OCI-LY1 (cell line): Measurements from ENCODE around the gene TPO.

ENCODE experiments used
- H2AFZ ChIP-seq: fragments of 200-600 bp; sonication (generic), shearing (Covaris generic); 2 replicates; pipeline ENCODE4 v1.6.0; 2014; ENCODE audit warnings: antibody characterized with exemption, mild to moderate bottlenecking, low read length
- H3F3A ChIP-seq: fragments of 200-600 bp; sonication (generic), shearing (Covaris generic); 2 replicates; pipeline ENCODE4 v1.6.0; 2014; ENCODE audit warnings: mild to moderate bottlenecking, antibody characterized with exemption, low read length, moderate library complexity; ENCODE audit not compliant: insufficient read depth
- H3K27ac ChIP-seq: fragments of 200-600 bp; sonication (generic); 2 replicates; pipeline ENCODE4 v1.5.1; 2014; ENCODE audit warnings: low read length, mixed run types, mild to moderate bottlenecking, low read depth; ENCODE audit not compliant: poor library complexity, severe bottlenecking
- H3K27me3 ChIP-seq: fragments of 200-600 bp; sonication (generic); 2 replicates; pipeline ENCODE4 v1.6.0; 2014; ENCODE audit warnings: antibody characterized with exemption, mild to moderate bottlenecking, low read length, moderate library complexity; ENCODE audit not compliant: insufficient read depth
- H3K36me3 ChIP-seq: fragments of 200-600 bp; sonication (generic); 2 replicates; pipeline ENCODE4 v1.6.1; 2014; ENCODE audit warnings: mild to moderate bottlenecking, antibody characterized with exemption, low read length, moderate library complexity, mixed read lengths; ENCODE audit not compliant: insufficient read depth
- H3K4me1 ChIP-seq: fragments of 200-600 bp; sonication (generic); 2 replicates; pipeline ENCODE4 v1.5.1; 2014; ENCODE audit warnings: mild to moderate bottlenecking, low read length, moderate library complexity; ENCODE audit not compliant: insufficient read depth, severe bottlenecking
- H3K4me2 ChIP-seq: fragments of 200-600 bp; sonication (generic), shearing (Covaris generic); 2 replicates; pipeline ENCODE4 v1.6.1; 2014; ENCODE audit warnings: low read length
- H3K4me3 ChIP-seq: fragments of 200-600 bp; sonication (generic); 2 replicates; pipeline ENCODE4 v1.5.1; 2014; ENCODE audit warnings: low read length, low read depth, mild to moderate bottlenecking, mixed read lengths; ENCODE audit not compliant: poor library complexity, severe bottlenecking
- H3K79me2 ChIP-seq: fragments of 200-600 bp; shearing (Covaris generic); 2 replicates; pipeline ENCODE4 v1.6.1; 2016; ENCODE audit warnings: mixed run types, low read length, mixed read lengths; ENCODE audit not compliant: insufficient read depth
- H3K9ac ChIP-seq: fragments of 200-600 bp; sonication (generic), shearing (Covaris generic); 2 replicates; pipeline ENCODE4 v1.6.1; 2014; ENCODE audit warnings: mild to moderate bottlenecking, low read length, mixed read lengths
- H3K9me2 ChIP-seq: fragments of 200-600 bp; sonication (generic), shearing (Covaris generic); 2 replicates; pipeline ENCODE4 v1.6.1; 2014; ENCODE audit warnings: low read depth, mild to moderate bottlenecking, low read length, mixed read lengths
- H3K9me3 ChIP-seq: fragments of 200-600 bp; shearing (Covaris generic); 2 replicates; pipeline ENCODE4 v1.6.1; 2014; ENCODE audit warnings: low read length, mixed read lengths
- H4K20me1 ChIP-seq: fragments of 200-600 bp; sonication (generic), shearing (Covaris generic); 2 replicates; pipeline ENCODE4 v1.6.0; 2016; ENCODE audit warnings: mild to moderate bottlenecking, low read length; ENCODE audit not compliant: insufficient read depth
- CTCF ChIP-seq: fragments of 200-600 bp; sonication (generic), shearing (Covaris generic); IDR thresholded peaks from 2 replicates; pipeline ENCODE4 v1.5.1; 2017; ENCODE audit warnings: mild to moderate bottlenecking, antibody characterized with exemption, low read length, moderate library complexity, mixed read lengths
- EZH2 ChIP-seq: fragments of 200-600 bp; sonication (generic), shearing (Covaris generic); IDR thresholded peaks from 2 replicates; pipeline ENCODE4 v1.8.0; 2017; ENCODE audit warnings: borderline replicate concordance, mixed run types, mild to moderate bottlenecking, antibody characterized with exemption, low read length, moderate library complexity, mixed read lengths

The TPO gene

GRCh38 chr2:1557467-1557820, 144.2 kb downstream of the TPO start:
- Histone ChIP-seq H3K4me2 (no peak overlapping the region), H3K79me2 (no peaks in the 10 kb centered on the region), H3F3A (no peaks in the 10 kb centered on the region), H3K4me3 (no peak overlapping the region), H3K9me2 (no peaks in the 10 kb centered on the region), H3K27ac (no peak overlapping the region), H3K27me3 (no peaks in the 10 kb centered on the region), H3K36me3 (no peaks in the 10 kb centered on the region), H3K4me1 (no peaks in the 10 kb centered on the region), H3K9me3 (no peaks in the 10 kb centered on the region), H3K9ac (no peak overlapping the region), H4K20me1 (no peaks in the 10 kb centered on the region), H2AFZ (no peak overlapping the region)
- TF ChIP-seq EZH2 = no peak
- TF ChIP-seq CTCF = no peak

GRCh38 chr2:1559589-1560175, 146.4 kb downstream of the TPO start:
- TF ChIP-seq EZH2 = no peak
- TF ChIP-seq CTCF = no peak
- Histone ChIP-seq H3K9ac (no peak overlapping the region), H3K27me3 (no peaks in the 10 kb centered on the region), H3K4me3 (no peak overlapping the region), H3K9me2 (no peaks in the 10 kb centered on the region), H3K9me3 (no peaks in the 10 kb centered on the region), H3K79me2 (no peaks in the 10 kb centered on the region), H3K4me2 (no peak overlapping the region), H3F3A (no peaks in the 10 kb centered on the region), H3K27ac (no peak overlapping the region), H2AFZ (no peak overlapping the region), H3K36me3 (no peaks in the 10 kb centered on the region), H3K4me1 (no peaks in the 10 kb centered on the region), H4K20me1 (no peaks in the 10 kb centered on the region)

GRCh38 chr2:1561259-1561658, 148.0 kb downstream of the TPO start:
- no peaks in the 10 kb centered on the region for H3K4me1 ChIP-seq
- no peak overlapping the region for H3K9ac ChIP-seq
- no peak overlapping the region for H3K4me3 ChIP-seq
- TF ChIP-seq CTCF (no peak), EZH2 (no peak)
- no peaks in the 10 kb centered on the region for H3K9me3 ChIP-seq
- no peaks in the 10 kb centered on the region for H3K36me3 ChIP-seq
- no peaks in the 10 kb centered on the region for H3K79me2 ChIP-seq
- no peaks in the 10 kb centered on the region for H3F3A ChIP-seq
- H3K4me2 ChIP-seq = no peak overlapping the region
- H3K27ac ChIP-seq = no peak overlapping the region
- H3K9me2 ChIP-seq = no peaks in the 10 kb centered on the region
- no peaks in the 10 kb centered on the region for H3K27me3 ChIP-seq
- no peaks in the 10 kb centered on the region for H4K20me1 ChIP-seq
- H2AFZ ChIP-seq = no peak overlapping the region
